ENCODE results near the gene SLC30A7.

- no peak for TF ChIP-seq CTCF (IDR thresholded peaks at IDR 0.05)
- no peak for TF ChIP-seq POLR2A (IDR thresholded peaks at IDR 0.05)
These were observed 14.2 kb upstream of the SLC30A7 start for GRCh38 chr1:100881687-100882086.

Data from lower leg skin (tissue), 3 donors.